Islet of Langerhans (tissue), 1 donor: Measurements from ENCODE around the gene PIM3.

Experiments used
- FAIRE-seq: peaks from one replicate; lab custom pipeline; 2011; peaks lifted over from hg19 to GRCh38; lab: Jason Lieb, UNC

PIM3 gene

GRCh38 chr22:49956418-49956770 is 4.2 kb upstream of the PIM3 start:
- FAIRE-seq = no peak

DNA sequence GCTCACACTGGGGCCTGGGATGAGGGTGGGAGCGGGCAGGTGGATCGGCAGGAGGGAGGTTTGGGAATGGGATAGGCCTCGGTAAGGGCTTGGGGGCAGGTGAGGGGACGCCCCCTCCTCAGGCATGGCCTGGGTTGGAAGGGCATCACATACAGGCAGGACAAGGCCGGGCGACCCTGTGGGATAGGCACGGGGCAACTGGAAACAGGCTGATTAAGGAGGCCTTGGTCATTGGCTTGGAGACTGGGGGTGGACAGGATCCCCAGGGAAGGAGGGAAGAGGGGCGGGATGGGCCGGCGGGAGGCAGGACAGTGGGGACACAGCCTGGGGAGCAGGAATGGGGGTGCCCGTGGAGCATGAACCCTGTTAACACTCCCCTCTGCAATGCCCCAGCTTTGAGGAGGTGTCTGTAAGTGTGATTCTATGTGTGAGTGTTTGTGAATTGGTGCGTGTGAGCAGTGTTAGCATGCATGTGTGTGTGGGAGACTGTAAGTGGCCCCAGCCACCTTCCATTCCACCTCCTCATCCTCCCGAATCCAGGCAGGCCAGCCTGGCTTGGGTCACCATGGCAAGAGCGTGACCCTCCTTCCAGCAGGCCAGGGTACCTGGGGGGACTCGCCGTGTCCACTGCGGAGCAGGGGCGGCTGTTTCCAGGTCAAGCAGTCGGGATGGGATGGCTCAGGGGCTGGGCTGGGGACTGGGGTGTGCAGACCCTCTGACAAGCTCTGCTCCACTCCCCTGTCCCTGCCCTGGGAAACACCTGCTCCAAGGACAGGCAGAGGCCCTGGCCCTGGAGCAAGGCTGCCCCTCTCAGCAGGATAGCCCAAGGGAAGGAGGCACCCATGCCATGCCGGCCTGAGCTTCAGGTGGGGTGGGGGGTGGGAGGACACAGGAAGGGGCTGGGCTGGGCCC is 3.4 kb upstream of the PIM3 start:
- FAIRE-seq = no peak

DNA sequence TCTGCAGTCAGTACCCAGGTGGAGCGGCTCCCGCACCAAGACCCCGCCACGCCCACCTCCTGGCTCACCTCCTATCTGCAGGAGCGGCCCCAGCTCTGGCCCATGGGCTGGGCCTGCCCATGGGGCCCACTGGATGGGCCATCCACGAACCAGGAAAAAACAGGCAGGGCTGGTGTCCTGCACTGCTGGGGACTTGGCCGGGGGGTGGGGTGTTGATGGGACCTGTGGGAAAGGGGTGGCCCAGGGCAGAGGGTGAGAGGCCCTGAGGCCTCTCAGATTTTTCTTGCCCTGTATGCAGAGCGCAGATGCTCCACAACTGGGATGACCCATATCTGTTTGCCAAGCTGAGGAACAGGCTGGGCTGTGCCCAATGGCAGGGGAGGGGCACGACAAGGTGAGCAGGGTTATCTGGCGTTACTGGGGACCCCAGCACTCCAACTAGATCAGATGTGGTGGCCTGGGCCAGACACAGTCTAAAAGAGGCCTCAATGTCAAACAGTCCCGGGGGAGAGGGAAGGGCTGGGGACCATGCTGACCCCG is 2.7 kb upstream of the PIM3 start:
- no peak for FAIRE-seq

DNA sequence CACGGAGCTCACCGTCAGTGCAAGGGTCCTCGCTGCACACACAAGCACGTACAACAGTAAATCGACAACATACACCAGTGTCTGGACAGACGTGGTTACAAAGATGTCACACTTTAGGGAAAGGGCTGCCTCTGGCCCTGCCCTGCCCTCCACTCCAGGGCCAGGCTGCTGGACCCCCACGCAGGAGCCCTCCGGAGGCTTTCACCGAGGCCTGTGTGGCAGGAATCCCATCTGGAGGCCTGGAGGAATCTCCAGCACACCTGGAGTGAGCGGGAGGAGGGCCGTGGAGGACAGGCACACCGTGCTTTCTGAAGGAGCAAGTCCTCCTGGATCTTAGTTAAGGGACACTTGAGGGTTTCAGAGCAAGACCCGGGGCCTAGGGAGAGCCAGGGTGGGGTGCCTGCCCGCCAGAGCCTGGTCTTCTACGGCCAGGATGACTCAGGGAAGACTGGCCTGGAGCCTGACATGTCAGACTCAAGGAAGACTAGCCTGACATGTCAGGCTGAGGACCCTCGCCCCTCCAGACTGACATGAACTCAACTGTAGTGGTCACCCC is 2.1 kb upstream of the PIM3 start:
- no peak for FAIRE-seq

DNA sequence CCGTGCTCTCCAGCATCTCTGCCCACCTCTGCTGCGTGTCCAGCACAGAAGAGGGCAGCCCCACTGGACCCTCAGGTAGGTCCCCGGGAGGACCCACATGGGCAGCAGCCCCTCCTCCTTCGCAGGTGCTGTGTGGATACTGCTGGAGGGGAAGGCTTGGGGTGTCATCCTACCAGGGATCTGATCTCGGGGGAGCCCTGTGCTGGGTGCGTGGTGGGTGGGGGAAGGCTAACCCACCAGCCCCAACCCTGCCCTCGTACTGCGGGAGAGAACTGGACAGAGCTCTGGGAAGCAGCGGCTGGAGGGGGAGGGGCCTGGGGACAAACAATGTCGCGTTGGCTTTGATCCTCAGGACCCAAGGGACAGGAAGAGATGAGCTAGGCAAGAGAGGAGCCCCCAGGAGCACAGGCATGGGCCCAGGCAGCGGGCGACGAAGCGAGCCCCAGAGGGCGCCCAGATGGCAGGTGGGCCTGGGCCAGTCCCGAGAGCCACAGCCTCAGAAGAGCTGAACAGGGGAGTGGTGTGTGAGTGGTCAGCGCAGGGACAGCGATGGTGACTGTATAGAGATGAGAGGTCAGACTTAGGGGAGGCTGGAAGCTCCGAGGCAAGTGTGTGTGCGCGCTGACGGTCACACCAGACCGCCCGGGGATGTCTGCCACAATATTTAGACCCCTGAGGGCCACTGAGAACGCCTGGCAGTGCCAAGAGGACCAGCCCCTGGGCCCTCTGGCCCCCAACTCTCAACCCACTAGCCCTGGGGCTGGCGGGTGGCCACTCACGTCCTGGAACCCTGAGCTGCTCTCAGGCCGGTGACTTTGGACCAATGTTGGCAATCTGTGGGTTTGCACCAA is 1.4 kb upstream of the PIM3 start:
- FAIRE-seq = no peak

GRCh38 chr22:49959782-49960158 is 802 bp upstream of the PIM3 start:
- no peak for FAIRE-seq

DNA sequence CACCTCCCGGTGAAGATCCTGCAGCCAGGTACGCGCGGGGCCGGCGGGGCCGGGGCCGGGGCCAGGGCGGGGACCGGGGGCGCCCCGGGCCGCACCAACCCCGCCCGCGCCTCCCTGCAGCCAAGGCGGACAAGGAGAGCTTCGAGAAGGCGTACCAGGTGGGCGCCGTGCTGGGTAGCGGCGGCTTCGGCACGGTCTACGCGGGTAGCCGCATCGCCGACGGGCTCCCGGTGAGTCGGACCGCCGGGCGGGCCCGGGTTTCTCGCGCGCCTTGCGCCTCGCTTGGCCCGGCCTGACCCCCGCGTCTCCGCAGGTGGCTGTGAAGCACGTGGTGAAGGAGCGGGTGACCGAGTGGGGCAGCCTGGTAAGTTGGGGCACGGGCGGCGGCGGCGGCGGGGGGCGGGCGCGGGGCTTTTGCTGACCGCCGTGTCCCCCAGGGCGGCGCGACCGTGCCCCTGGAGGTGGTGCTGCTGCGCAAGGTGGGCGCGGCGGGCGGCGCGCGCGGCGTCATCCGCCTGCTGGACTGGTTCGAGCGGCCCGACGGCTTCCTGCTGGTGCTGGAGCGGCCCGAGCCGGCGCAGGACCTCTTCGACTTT is 531 bp downstream of the PIM3 start:
- no peak for FAIRE-seq

DNA sequence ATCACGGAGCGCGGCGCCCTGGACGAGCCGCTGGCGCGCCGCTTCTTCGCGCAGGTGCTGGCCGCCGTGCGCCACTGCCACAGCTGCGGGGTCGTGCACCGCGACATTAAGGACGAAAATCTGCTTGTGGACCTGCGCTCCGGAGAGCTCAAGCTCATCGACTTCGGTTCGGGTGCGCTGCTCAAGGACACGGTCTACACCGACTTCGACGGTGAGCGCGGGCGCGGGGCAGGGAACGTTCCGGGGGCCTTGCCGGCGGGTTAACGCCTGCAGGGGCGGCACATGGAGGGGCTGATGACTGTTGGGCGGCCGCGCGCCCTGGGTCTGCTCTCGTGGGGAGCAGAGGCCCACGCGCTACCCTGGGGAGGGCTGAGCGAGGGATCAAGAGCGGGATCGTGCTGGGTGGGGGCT is 1.0 kb downstream of the PIM3 start:
- no peak for FAIRE-seq

GRCh38 chr22:49962012-49962750 is 1.6 kb downstream of the PIM3 start:
- FAIRE-seq = no peak

GRCh38 chr22:49962751-49963646 is 2.4 kb downstream of the PIM3 start:
- no peak for FAIRE-seq

DNA sequence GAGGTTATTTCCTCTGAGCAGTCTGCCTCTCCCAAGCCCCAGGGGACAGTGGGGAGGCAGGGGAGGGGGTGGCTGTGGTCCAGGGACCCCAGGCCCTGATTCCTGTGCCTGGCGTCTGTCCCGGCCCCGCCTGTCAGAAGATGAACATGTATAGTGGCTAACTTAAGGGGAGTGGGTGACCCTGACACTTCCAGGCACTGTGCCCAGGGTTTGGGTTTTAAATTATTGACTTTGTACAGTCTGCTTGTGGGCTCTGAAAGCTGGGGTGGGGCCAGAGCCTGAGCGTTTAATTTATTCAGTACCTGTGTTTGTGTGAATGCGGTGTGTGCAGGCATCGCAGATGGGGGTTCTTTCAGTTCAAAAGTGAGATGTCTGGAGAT is 3.1 kb downstream of the PIM3 start:
- no peak for FAIRE-seq

DNA sequence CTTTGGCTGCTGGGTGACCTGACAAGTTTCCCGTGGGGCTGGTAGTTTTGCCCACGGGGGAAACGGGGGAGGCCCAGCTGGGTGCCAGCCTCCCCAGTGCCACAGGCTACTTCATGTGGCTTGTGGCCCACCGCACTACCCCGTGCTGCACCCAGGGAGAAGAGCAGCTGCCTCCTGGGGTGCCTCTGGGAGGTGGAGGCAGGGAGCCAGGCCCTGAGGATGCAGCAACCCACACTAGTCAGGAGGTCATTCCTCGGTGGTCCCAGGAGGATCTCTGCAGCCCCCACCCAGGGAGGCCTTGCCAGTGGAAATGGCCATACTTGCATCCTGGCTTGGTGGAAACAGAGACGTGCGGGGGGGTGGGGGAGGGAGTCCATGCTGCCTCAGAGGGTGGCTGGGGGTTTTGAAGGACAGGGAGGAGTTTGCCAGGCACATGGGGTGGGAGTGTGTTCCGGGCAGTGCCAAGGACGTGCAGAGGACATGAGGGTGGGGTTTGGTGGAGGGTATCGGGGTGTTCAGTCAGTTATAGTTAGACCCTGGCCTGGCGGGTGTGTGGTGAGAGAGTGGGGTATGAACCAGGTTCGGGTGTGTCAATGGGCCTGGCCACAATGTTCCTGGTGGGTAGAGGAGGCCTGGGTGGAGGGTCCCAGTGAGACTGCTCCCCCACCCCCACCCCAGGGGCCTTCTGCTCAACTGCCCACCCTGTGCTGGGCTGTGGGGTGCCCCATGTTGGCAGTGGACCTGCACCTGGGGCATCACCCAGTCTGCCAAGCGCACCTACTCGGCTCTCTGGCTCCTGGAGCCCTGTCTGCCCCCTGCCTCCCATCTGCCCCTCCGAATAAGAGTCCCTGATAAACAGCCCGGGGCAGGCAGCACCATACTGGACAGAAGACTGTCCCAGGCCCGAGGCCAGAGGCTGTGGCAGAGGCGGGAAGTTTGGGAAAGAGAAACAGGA is 3.8 kb downstream of the PIM3 start:
- FAIRE-seq = no peak

DNA sequence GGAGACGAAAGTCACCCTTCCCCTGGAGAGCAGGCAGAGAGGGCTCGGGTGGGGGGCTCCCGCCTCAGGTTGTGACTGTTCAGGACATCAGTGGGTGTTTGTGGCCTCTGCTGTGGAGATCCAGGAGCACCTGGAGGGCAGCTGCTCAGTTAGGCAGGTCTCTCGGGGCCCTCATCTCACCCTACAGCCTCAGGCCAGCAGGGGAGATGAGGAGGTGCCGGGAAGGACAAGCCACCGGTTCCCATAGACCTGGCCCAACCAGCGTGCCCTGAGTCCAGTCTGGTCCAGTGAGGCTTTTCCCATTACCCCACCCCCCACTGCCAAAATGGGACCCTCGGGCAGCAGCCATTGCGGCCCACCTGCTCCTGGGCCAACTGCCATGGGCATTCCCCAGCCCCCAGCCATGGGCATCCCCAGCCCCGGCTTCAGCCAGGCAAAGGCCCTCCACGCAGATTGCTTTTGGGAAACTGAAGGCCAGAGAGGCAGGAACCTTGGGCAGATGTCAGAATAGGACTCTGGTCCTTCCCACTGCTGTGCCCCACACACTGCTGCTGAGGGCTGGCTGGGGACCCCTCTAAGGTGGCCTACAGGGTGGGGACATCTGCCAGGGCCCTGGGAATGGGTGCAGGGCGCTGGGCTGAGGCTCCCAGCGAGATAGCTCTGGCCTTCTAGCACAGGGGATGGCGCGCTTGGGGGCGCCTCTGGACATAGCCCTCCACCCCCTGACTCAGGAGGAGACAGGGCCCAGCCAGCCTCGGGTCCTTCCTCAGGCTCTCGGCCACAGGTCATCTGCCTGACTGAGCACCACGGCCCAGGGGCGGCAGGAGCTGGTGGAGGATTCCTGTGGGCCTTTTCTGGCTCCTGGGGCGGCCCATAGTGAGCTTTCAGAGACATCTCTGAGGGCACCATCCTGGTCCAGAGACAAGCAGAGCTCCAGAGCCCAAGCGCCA is 4.8 kb downstream of the PIM3 start:
- FAIRE-seq = no peak

DNA sequence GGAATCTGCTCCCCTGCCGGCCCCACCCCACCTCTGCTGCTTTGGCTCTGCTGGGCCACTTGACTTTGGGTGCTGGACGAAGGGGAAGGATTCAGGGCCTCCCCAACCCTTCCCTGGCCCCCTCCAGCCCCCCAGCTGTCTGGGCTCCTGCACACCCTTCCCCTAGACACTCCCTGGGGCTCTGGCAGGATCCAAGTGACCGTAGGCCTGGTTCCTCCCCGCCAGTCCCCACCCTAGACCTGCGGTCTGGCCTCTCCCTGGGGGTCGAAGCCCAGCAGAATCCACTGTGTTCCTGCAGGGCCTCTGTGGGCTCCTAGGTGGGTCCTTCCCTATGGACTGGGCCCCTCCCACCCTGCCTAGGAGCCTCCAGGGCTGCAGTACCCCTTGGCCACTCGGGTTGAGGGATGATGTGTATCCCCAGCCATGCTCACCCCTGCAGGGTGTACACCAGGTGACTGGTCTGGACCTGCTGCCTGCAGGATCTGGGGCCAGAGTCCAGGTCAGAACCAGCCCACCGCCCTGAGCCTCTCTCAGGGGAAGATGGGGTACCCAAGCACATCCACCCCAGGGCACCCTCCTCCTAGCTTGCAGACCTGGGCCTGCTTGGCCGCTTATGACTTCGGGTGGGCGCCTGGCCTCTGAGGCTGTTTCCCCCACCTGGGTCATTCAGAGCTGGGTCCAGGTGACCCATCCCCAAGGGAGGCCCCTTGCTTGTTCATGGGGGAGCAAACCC is 5.6 kb downstream of the PIM3 start:
- FAIRE-seq = no peak

GRCh38 chr22:49966774-49967705 is 6.5 kb downstream of the PIM3 start:
- no peak for FAIRE-seq

- no peak for FAIRE-seq
These were observed 7.2 kb downstream of the PIM3 start for GRCh38 chr22:49967706-49968208.
